Mesenchymal stem cell (in vitro differentiated cells and primary cell): ENCODE data around the gene OR10T2. TPM values are rescaled to one million over a fixed set of nuclear protein-coding genes. Genes with fewer than 3 reads are reported as not detected.
"Not testable (repeated sequence)": the region's sequence is repeated elsewhere in the genome, so short reads cannot be mapped to it uniquely, and the experiment has no call there.

Source experiments
- DNase-seq: peaks from one replicate; pipeline ENCODE4 v3.0.0-alpha.2; 2013
- H2AFZ ChIP-seq: one replicate; pipeline ENCODE4 v1.6.1; 2013; ENCODE audit warnings: low read depth, mild to moderate bottlenecking, control low read depth, inconsistent platforms, low read length, moderate library complexity
- H2AK5ac ChIP-seq: 2 replicates; pipeline ENCODE4 v1.6.1; 2013; ENCODE audit warnings: low read length, moderate library complexity, mild to moderate bottlenecking, inconsistent platforms; ENCODE audit not compliant: severe bottlenecking
- H2BK120ac ChIP-seq: one replicate; pipeline ENCODE4 v1.6.1; 2013; ENCODE audit warnings: low read depth, mild to moderate bottlenecking, inconsistent platforms, low read length, moderate library complexity
- H2BK12ac ChIP-seq, 2 experiments: one replicate each; pipeline ENCODE4 v1.6.1; 2013; ENCODE audit warnings: inconsistent platforms in 2 of 2, low read length in 2 of 2, mild to moderate bottlenecking in 2 of 2, moderate library complexity in 2 of 2, control low read depth in 1 of 2
- H2BK15ac ChIP-seq: one replicate; pipeline ENCODE4 v1.6.1; 2013; ENCODE audit warnings: mild to moderate bottlenecking, low read depth, inconsistent platforms; ENCODE audit not compliant: poor library complexity, severe bottlenecking
- H2BK5ac ChIP-seq: 2 replicates; pipeline ENCODE4 v1.6.1; 2013; ENCODE audit warnings: low read depth, mild to moderate bottlenecking, low read length, control low read depth, inconsistent platforms; ENCODE audit not compliant: poor library complexity, severe bottlenecking
- H3K14ac ChIP-seq, 2 experiments: one replicate each; pipeline ENCODE4 v1.6.1; 2013; ENCODE audit warnings: inconsistent platforms in 2 of 2, low read length in 2 of 2, control low read depth in 1 of 2, mild to moderate bottlenecking in 1 of 2, moderate library complexity in 1 of 2
- H3K18ac ChIP-seq, 2 experiments: one replicate each; pipeline ENCODE4 v1.6.1; 2013; ENCODE audit warnings: inconsistent platforms in 2 of 2, low read length in 2 of 2, control low read depth in 1 of 2, low read depth in 1 of 2, mild to moderate bottlenecking in 1 of 2
- H3K23ac ChIP-seq, 2 experiments: one replicate each; pipeline ENCODE4 v1.6.1; 2013; ENCODE audit warnings: inconsistent platforms in 2 of 2, low read length in 2 of 2, mild to moderate bottlenecking in 2 of 2, moderate library complexity in 2 of 2, control low read depth in 1 of 2
- H3K27ac ChIP-seq: 2 replicates; pipeline ENCODE4 v1.5.1; 2013; ENCODE audit warnings: mild to moderate bottlenecking, moderate library complexity, low read length, control low read depth, inconsistent platforms; ENCODE audit not compliant: poor library complexity, severe bottlenecking
- H3K27me3 ChIP-seq, 2 experiments: 2 replicates each; pipeline versions ENCODE4 v1.6.1 to v1.7.0; 2013; ENCODE audit warnings: low read length in 2 of 2, mild to moderate bottlenecking in 2 of 2, moderate library complexity in 2 of 2, control low read depth in 1 of 2, inconsistent platforms in 1 of 2; ENCODE audit not compliant: control insufficient read depth in 1 of 2, insufficient read depth in 1 of 2
- H3K36me3 ChIP-seq, 2 experiments: 2 replicates each; pipeline versions ENCODE4 v1.6.1 to v1.7.0; 2013; ENCODE audit warnings: low read length in 2 of 2, control low read depth in 1 of 2, inconsistent platforms in 1 of 2, low read depth in 1 of 2, mild to moderate bottlenecking in 1 of 2; ENCODE audit not compliant: insufficient read depth in 2 of 2, control insufficient read depth in 1 of 2
- H3K4ac ChIP-seq, 2 experiments: one replicate each; pipeline ENCODE4 v1.6.1; 2013; ENCODE audit warnings: inconsistent platforms in 2 of 2, low read length in 2 of 2, mild to moderate bottlenecking in 2 of 2, moderate library complexity in 2 of 2, control low read depth in 1 of 2, low read depth in 1 of 2
- H3K4me1 ChIP-seq: 2 replicates; pipeline ENCODE4 v1.6.1; 2013; ENCODE audit warnings: low read depth, low read length, control low read depth; ENCODE audit not compliant: control insufficient read depth, insufficient read depth
- H3K4me2 ChIP-seq: 2 replicates; pipeline ENCODE4 v1.6.1; 2013; ENCODE audit warnings: low read length, mild to moderate bottlenecking, inconsistent platforms; ENCODE audit not compliant: poor library complexity, severe bottlenecking
- H3K4me3 ChIP-seq, 2 experiments: 2 replicates each; pipeline versions ENCODE4 v1.5.1 to v1.7.0; 2013; ENCODE audit warnings: low read length in 2 of 2, mild to moderate bottlenecking in 2 of 2, control low read depth in 1 of 2, low read depth in 1 of 2; ENCODE audit not compliant: insufficient read depth in 1 of 2
- H3K79me1 ChIP-seq: replicated peaks from 2 replicates; pipeline ENCODE4 v1.6.1; 2013; ENCODE audit warnings: mild to moderate bottlenecking, control low read depth, low read length, inconsistent platforms; ENCODE audit not compliant: poor library complexity, severe bottlenecking
- H3K9ac ChIP-seq: 2 replicates; pipeline ENCODE4 v1.7.0; 2013; ENCODE audit warnings: mild to moderate bottlenecking, low read length, moderate library complexity
- H3K9me3 ChIP-seq: 2 replicates; pipeline ENCODE4 v1.7.0; 2013; ENCODE audit warnings: mild to moderate bottlenecking, low read length; ENCODE audit not compliant: control insufficient read depth
- H4K8ac ChIP-seq: one replicate; pipeline ENCODE4 v1.6.1; 2013; ENCODE audit warnings: inconsistent platforms, mild to moderate bottlenecking, low read length, moderate library complexity
- H4K91ac ChIP-seq: one replicate; pipeline ENCODE4 v1.6.1; 2013; ENCODE audit warnings: mild to moderate bottlenecking, low read length, inconsistent platforms
- WGBS: methylation state at CpG from one replicate; pipeline ENCODE4 v1.1.7; 2013; ENCODE audit warnings: mixed read lengths; 5-methylcytosine and 5-hydroxymethylcytosine counted together
- polyA plus RNA-seq, 2 experiments: library from polyadenylated mRNA; stranded (reverse); fragments of 200-250 nt; gene quantifications; one replicate each; pipeline ENCODE4 v1.2.3, GENCODE V29; 2013

The OR10T2 gene
- polyA plus RNA-seq (2013, experiment 1 of 2): not detected
- not detected for polyA plus RNA-seq (2013, experiment 2 of 2)

- no peak within 1 kb of the TSS for H2AK5ac ChIP-seq
- H2BK5ac ChIP-seq: no peak within 1 kb of the TSS
- no peak within 1 kb of the TSS for H3K9ac ChIP-seq
- DNase-seq: no peak
- no peak within 1 kb of the TSS for H2BK12ac ChIP-seq
- H3K27ac ChIP-seq: no peak within 1 kb of the TSS
- no peaks in the 10 kb centered on the region for H3K36me3 ChIP-seq
- H3K27me3 ChIP-seq: no peaks in the 10 kb centered on the region
- no peak within 1 kb of the TSS for H2BK15ac ChIP-seq
- no peak within 1 kb of the TSS for H3K4ac ChIP-seq
- no peak within 1 kb of the TSS for H2BK120ac ChIP-seq
- no peaks in the 10 kb centered on the region for H3K79me1 ChIP-seq
- no peak within 1 kb of the TSS for H3K14ac ChIP-seq
- H3K4me3 ChIP-seq: no peak within 1 kb of the TSS
- no peak within 1 kb of the TSS for H2AFZ ChIP-seq
- no peak within 1 kb of the TSS for H3K18ac ChIP-seq
- no peak within 1 kb of the TSS for H3K4me2 ChIP-seq
- no peaks in the 10 kb centered on the region for H3K4me1 ChIP-seq
- no peak within 1 kb of the TSS for H3K23ac ChIP-seq
- no peak within 1 kb of the TSS for H4K91ac ChIP-seq
- H3K9me3 ChIP-seq: no peaks in the 10 kb centered on the region
- WGBS: 69% methylated on average over 4 of the region's 5 CpGs
- no peak within 1 kb of the TSS for H4K8ac ChIP-seq
Observed at GRCh38 chr1:158398818-158399514, at the start of gene OR10T2. TSS of gene OR10T2 (minus strand) at chr1:158399466. CDS start at chr1:158399466, 0 bp downstream.

- Histone ChIP-seq H3K23ac (no peak overlapping the region), H2BK12ac (no peak overlapping the region), H3K9me3 (no peaks in the 10 kb centered on the region), H3K14ac (no peak overlapping the region), H3K9ac (no peak overlapping the region), H3K4me1 (no peaks in the 10 kb centered on the region), H3K4ac (no peak overlapping the region), H3K4me2 (no peak overlapping the region), H3K27me3 (no peaks in the 10 kb centered on the region), H2BK120ac (no peak overlapping the region), H3K36me3 (no peaks in the 10 kb centered on the region), H3K18ac (no peak overlapping the region), H2AK5ac (no peak overlapping the region), H4K91ac (no peak overlapping the region), H3K79me1 (no peaks in the 10 kb centered on the region), H4K8ac (no peak overlapping the region), H2BK5ac (no peak overlapping the region), H2AFZ (no peak overlapping the region), H3K27ac (no peak overlapping the region), H3K4me3 (no peak overlapping the region), H2BK15ac (no peak overlapping the region)
- 69% methylated on average over 4 of the region's 4 CpGs for WGBS
- no peak for DNase-seq
Observed at GRCh38 chr1:158445376-158445775, 46.1 kb upstream of the OR10T2 start.

- WGBS: 42% methylated on average over 3 of the region's 3 CpGs
Observed at GRCh38 chr1:158434741-158435140, 35.5 kb upstream of the OR10T2 start.

GRCh38 chr1:158430163-158430562 lies 30.9 kb upstream of the OR10T2 start:
- not testable (repeated sequence) for H3K4me3 ChIP-seq, H2BK12ac ChIP-seq, H3K23ac ChIP-seq, H2BK5ac ChIP-seq, H2AK5ac ChIP-seq, H4K8ac ChIP-seq, H4K91ac ChIP-seq, H3K9me3 ChIP-seq, H3K9ac ChIP-seq, H3K4ac ChIP-seq, H3K79me1 ChIP-seq, H2BK15ac ChIP-seq, DNase-seq, H3K14ac ChIP-seq, H2BK120ac ChIP-seq, H3K27me3 ChIP-seq, H3K4me1 ChIP-seq, H2AFZ ChIP-seq, H3K36me3 ChIP-seq, H3K18ac ChIP-seq, H3K27ac ChIP-seq, H3K4me2 ChIP-seq
- 45% methylated on average over 3 of the region's 3 CpGs for WGBS

More at GRCh38 chr1:158434741-158435140, 35.5 kb upstream of the OR10T2 start:
- Histone ChIP-seq H2BK12ac (no peak overlapping the region), H2AK5ac (no peak overlapping the region), H3K27me3 (no peaks in the 10 kb centered on the region), H3K79me1 (no peaks in the 10 kb centered on the region), H4K8ac (no peak overlapping the region), H3K4me2 (no peak overlapping the region), H3K14ac (no peak overlapping the region), H3K9me3 (no peaks in the 10 kb centered on the region), H3K4ac (no peak overlapping the region), H3K9ac (no peak overlapping the region), H4K91ac (no peak overlapping the region), H3K36me3 (no peaks in the 10 kb centered on the region), H3K4me3 (no peak overlapping the region), H2BK120ac (no peak overlapping the region), H2BK5ac (no peak overlapping the region), H3K18ac (no peak overlapping the region), H3K4me1 (no peaks in the 10 kb centered on the region), H3K23ac (no peak overlapping the region), H2AFZ (no peak overlapping the region), H3K27ac (no peak overlapping the region), H2BK15ac (no peak overlapping the region)
- no peak for DNase-seq
